ENCODE data around the gene PSMD13. TPM values are rescaled to one million over a fixed set of nuclear protein-coding genes. Genes with fewer than 3 reads are reported as not detected.
A peak's percentile ranks its signal among the peaks of the same experiment; 100 is the strongest.

Gene PSMD13
- total RNA-seq, 1 donor from 2014 or later = 137 TPM

DNA sequence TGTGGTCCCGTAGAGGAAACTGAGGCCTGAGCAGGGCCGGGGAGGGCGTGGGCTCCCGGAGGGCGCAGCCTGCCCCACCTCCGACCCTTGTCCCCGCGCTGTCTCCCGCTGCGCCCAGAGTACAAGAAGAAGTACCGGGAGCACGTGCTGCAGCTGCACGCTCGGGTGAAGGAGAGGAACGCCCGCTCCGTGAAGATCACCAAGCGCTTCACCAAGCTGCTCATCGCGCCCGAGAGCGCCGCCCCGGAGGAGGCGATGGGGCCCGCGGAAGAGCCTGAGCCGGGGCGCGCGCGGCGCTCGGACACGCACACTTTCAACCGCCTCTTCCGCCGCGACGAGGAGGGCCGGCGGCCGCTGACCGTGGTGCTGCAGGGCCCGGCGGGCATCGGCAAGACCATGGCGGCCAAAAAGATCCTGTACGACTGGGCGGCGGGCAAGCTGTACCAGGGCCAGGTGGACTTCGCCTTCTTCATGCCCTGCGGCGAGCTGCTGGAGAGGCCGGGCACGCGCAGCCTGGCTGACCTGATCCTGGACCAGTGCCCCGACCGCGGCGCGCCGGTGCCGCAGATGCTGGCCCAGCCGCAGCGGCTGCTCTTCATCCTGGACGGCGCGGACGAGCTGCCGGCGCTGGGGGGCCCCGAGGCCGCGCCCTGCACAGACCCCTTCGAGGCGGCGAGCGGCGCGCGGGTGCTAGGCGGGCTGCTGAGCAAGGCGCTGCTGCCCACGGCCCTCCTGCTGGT, 43.4 kb downstream of the PSMD13 start:
- Histone ChIP-seq H2AFZ (ENCODE audit: low read depth, low read length) (no peak overlapping the region), H3K79me2 (ENCODE audit: insufficient read depth, low read length) (no peaks in the 10 kb centered on the region), H3K4me2 (ENCODE audit: low read length) (peak overlapping the region; percentile 30), H3K4me3 (ENCODE audit: insufficient read depth, low read depth, low read length) (no peak overlapping the region), H3K36me3 (ENCODE audit: insufficient read depth, low read length) (no peaks in the 10 kb centered on the region), H3K9ac (ENCODE audit: low read length) (no peak overlapping the region), H4K20me1 (ENCODE audit: insufficient read depth, low read length) (no peaks in the 10 kb centered on the region), H3K27ac (ENCODE audit: low read depth, low read length) (no peak overlapping the region), H3K9me3 (ENCODE audit: insufficient read depth, low read depth, low read length) (no peaks in the 10 kb centered on the region), H3K4me1 (ENCODE audit: insufficient read depth, low read length) (no peaks in the 10 kb centered on the region), H3K27me3 (ENCODE audit: insufficient read depth, low read length) (peaks cover 52% of the 10 kb centered on the region)
- TF ChIP-seq, protein P1, sequence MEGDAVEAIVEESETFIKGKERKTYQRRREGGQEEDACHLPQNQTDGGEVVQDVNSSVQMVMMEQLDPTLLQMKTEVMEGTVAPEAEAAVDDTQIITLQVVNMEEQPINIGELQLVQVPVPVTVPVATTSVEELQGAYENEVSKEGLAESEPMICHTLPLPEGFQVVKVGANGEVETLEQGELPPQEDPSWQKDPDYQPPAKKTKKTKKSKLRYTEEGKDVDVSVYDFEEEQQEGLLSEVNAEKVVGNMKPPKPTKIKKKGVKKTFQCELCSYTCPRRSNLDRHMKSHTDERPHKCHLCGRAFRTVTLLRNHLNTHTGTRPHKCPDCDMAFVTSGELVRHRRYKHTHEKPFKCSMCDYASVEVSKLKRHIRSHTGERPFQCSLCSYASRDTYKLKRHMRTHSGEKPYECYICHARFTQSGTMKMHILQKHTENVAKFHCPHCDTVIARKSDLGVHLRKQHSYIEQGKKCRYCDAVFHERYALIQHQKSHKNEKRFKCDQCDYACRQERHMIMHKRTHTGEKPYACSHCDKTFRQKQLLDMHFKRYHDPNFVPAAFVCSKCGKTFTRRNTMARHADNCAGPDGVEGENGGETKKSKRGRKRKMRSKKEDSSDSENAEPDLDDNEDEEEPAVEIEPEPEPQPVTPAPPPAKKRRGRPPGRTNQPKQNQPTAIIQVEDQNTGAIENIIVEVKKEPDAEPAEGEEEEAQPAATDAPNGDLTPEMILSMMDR (IDR thresholded peaks at IDR 0.05; ENCODE audit: insufficient read depth, low read depth, low read length) = no peak
- no peak for TF ChIP-seq EZH2 (IDR thresholded peaks at IDR 0.05; ENCODE audit: insufficient read depth, low read length)
- peaks cover 22% of the 10 kb centered on the region for H3K9me3 Mint-ChIP-seq (ENCODE audit: unreplicated experiment)
- H3K27ac Mint-ChIP-seq (ENCODE audit: unreplicated experiment) = no peak overlapping the region
- H3K36me3 Mint-ChIP-seq (ENCODE audit: low read depth, unreplicated experiment) = peaks cover 9% of the 10 kb centered on the region
- peaks cover 41% of the 10 kb centered on the region for H3K27me3 Mint-ChIP-seq (ENCODE audit: low read depth, unreplicated experiment)
- DNase-seq (ENCODE audit: low read depth) = peak; percentile 16
- no peak overlapping the region for H3K4me3 Mint-ChIP-seq (ENCODE audit: unreplicated experiment)
- no peak for FAIRE-seq
- H3K4me1 Mint-ChIP-seq (ENCODE audit: low read depth, unreplicated experiment) = no peaks in the 10 kb centered on the region

DNA sequence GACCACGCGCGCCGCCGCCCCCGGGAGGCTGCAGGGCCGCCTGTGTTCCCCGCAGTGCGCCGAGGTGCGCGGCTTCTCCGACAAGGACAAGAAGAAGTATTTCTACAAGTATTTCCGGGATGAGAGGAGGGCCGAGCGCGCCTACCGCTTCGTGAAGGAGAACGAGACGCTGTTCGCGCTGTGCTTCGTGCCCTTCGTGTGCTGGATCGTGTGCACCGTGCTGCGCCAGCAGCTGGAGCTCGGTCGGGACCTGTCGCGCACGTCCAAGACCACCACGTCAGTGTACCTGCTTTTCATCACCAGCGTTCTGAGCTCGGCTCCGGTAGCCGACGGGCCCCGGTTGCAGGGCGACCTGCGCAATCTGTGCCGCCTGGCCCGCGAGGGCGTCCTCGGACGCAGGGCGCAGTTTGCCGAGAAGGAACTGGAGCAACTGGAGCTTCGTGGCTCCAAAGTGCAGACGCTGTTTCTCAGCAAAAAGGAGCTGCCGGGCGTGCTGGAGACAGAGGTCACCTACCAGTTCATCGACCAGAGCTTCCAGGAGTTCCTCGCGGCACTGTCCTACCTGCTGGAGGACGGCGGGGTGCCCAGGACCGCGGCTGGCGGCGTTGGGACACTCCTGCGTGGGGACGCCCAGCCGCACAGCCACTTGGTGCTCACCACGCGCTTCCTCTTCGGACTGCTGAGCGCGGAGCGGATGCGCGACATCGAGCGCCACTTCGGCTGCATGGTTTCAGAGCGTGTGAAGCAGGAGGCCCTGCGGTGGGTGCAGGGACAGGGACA, 44.1 kb downstream of the PSMD13 start:
- Mint-ChIP-seq H3K27me3 (ENCODE audit: low read depth, unreplicated experiment) (peaks cover 47% of the 10 kb centered on the region), H3K4me1 (ENCODE audit: low read depth, unreplicated experiment) (no peaks in the 10 kb centered on the region), H3K4me3 (ENCODE audit: unreplicated experiment) (no peak overlapping the region), H3K9me3 (ENCODE audit: unreplicated experiment) (peaks cover 18% of the 10 kb centered on the region), H3K36me3 (ENCODE audit: low read depth, unreplicated experiment) (peaks cover 9% of the 10 kb centered on the region), H3K27ac (ENCODE audit: unreplicated experiment) (no peak overlapping the region)
- no peaks in the 10 kb centered on the region for H3K4me1 ChIP-seq (ENCODE audit: insufficient read depth, low read length)
- peaks cover 57% of the 10 kb centered on the region for H3K27me3 ChIP-seq (ENCODE audit: insufficient read depth, low read length)
- H3K9ac ChIP-seq (ENCODE audit: low read length) = no peak overlapping the region
- H3K79me2 ChIP-seq (ENCODE audit: insufficient read depth, low read length) = no peaks in the 10 kb centered on the region
- H2AFZ ChIP-seq (ENCODE audit: low read depth, low read length) = no peak overlapping the region
- no peak for FAIRE-seq
- TF ChIP-seq, protein P1 (IDR thresholded peaks at IDR 0.05; ENCODE audit: insufficient read depth, low read depth, low read length) = no peak
- TF ChIP-seq EZH2 (IDR thresholded peaks at IDR 0.05; ENCODE audit: insufficient read depth, low read length) = peak; percentile 94
- no peak overlapping the region for H3K27ac ChIP-seq (ENCODE audit: low read depth, low read length)
- H3K4me2 ChIP-seq (ENCODE audit: low read length) = no peak overlapping the region
- H4K20me1 ChIP-seq (ENCODE audit: insufficient read depth, low read length) = no peaks in the 10 kb centered on the region
- H3K4me3 ChIP-seq (ENCODE audit: insufficient read depth, low read depth, low read length) = no peak overlapping the region
- H3K9me3 ChIP-seq (ENCODE audit: insufficient read depth, low read depth, low read length) = no peaks in the 10 kb centered on the region
- no peaks in the 10 kb centered on the region for H3K36me3 ChIP-seq (ENCODE audit: insufficient read depth, low read length)
- no peak for DNase-seq (ENCODE audit: low read depth)
